Progenitor cell of endocrine pancreas (in vitro differentiated cells): ENCODE measurements around the gene RELL1. TPM values are rescaled to one million over a fixed set of nuclear protein-coding genes. Genes with fewer than 3 reads are reported as not detected.

Experiments used
- DNase-seq: peaks from one replicate; pipeline ENCODE4 v3.0.0; 2021; ENCODE audit warnings: low spot score; ENCODE audit not compliant: unreplicated experiment
- H3K27ac Mint-ChIP-seq: 2 replicates; pipeline ENCODE4 v1.8.0; 2021; ENCODE audit warnings: mild to moderate bottlenecking, moderate library complexity, mixed read lengths
- H3K27me3 Mint-ChIP-seq: 2 replicates; pipeline ENCODE4 v1.8.0; 2021; ENCODE audit warnings: mixed read lengths
- H3K36me3 Mint-ChIP-seq: 2 replicates; pipeline ENCODE4 v1.8.0; 2022; ENCODE audit warnings: mixed read lengths; ENCODE audit not compliant: insufficient read depth
- H3K4me1 Mint-ChIP-seq: 2 replicates; pipeline ENCODE4 v1.8.0; 2021; ENCODE audit warnings: low read depth, mixed read lengths
- H3K4me3 Mint-ChIP-seq: 2 replicates; pipeline ENCODE4 v1.8.0; 2021; ENCODE audit warnings: low read depth, mild to moderate bottlenecking, moderate library complexity, mixed read lengths
- H3K9me3 Mint-ChIP-seq: 2 replicates; pipeline ENCODE4 v1.8.0; 2021; ENCODE audit warnings: low read depth, mixed read lengths
- CTCF ChIP-seq: fragments of 200-600 bp; sonication (generic); IDR thresholded peaks from one replicate; pipeline ENCODE4 v1.5.0; 2021; ENCODE audit warnings: antibody characterized with exemption, mild to moderate bottlenecking; ENCODE audit not compliant: unreplicated experiment
- total RNA-seq: library from RNA; stranded (reverse); gene quantifications from 2 replicates; pipeline ENCODE4 v1.2.1, GENCODE V29; 2021

Gene RELL1
- total RNA-seq, 1 donor from 2014 or later = 33.6 TPM

GRCh38 chr4:37586194-37586593 is 100.0 kb downstream of the RELL1 start:
- peaks cover 17% of the 10 kb centered on the region for H3K4me1 Mint-ChIP-seq
- H3K27me3 Mint-ChIP-seq = no peaks in the 10 kb centered on the region
- no peak overlapping the region for H3K4me3 Mint-ChIP-seq
- no peak for DNase-seq
- no peak for TF ChIP-seq CTCF
- no peak overlapping the region for H3K27ac Mint-ChIP-seq
- no peaks in the 10 kb centered on the region for H3K9me3 Mint-ChIP-seq
- peaks cover 7% of the 10 kb centered on the region for H3K36me3 Mint-ChIP-seq

DNA sequence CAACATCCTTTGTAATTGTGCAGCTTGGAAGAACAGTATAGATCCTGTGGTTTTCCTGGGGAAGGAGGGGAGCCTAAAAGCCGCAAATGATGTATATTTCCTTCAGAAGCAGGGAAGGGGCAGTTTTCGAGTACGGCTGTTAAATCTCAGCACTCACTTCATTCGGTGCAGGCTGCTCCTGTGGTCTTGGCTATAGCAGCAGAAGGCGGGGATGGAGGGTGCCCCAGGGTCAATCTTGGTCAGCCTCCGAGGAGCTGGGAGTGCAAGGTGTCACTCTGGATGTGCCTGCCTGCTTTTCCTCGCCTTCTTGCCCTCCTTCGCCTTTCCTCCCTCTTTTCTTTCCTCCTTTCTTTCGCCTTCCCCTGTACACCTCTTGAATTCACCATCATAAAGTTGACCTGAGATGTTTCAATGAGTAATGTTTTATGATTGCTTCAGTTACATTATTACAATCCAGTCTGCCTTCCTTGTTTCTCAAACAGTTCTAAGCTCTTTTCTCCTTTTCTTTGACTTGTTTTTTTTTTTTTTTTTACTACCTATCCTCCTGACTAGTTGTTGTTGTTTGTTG is 101.6 kb downstream of the RELL1 start:
- TF ChIP-seq CTCF = no peak
- H3K4me1 Mint-ChIP-seq = peaks cover 11% of the 10 kb centered on the region
- peaks cover 8% of the 10 kb centered on the region for H3K36me3 Mint-ChIP-seq
- no peaks in the 10 kb centered on the region for H3K27me3 Mint-ChIP-seq
- DNase-seq = no peak
- H3K9me3 Mint-ChIP-seq = peaks cover 1% of the 10 kb centered on the region
- H3K4me3 Mint-ChIP-seq = no peak overlapping the region
- peak overlapping the region; percentile 47 for H3K27ac Mint-ChIP-seq

DNA sequence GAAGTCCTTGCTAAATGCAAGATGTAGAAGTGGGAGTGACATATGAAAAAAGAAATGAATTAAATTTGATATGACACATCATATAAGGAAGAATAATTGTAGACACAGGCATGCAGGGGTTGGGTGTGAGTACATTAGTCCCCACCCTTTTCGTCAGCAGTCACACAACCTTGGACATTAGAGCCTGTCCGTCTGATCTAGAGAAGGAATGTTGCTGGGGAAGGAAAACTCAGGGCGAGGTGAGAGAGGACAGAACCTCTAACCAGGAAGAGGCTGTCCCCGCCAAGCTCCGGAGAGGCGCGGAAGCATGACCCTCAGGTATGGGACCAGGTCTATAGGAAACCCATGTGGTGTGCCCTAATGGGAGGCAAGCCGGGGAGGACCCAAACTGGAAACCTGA is 102.1 kb downstream of the RELL1 start:
- peaks cover 12% of the 10 kb centered on the region for H3K36me3 Mint-ChIP-seq
- H3K4me3 Mint-ChIP-seq = no peak overlapping the region
- H3K4me1 Mint-ChIP-seq = peaks cover 11% of the 10 kb centered on the region
- no peak for DNase-seq
- H3K9me3 Mint-ChIP-seq = peaks cover 7% of the 10 kb centered on the region
- TF ChIP-seq CTCF = no peak
- no peaks in the 10 kb centered on the region for H3K27me3 Mint-ChIP-seq
- peak overlapping the region; percentile 47 for H3K27ac Mint-ChIP-seq

DNA sequence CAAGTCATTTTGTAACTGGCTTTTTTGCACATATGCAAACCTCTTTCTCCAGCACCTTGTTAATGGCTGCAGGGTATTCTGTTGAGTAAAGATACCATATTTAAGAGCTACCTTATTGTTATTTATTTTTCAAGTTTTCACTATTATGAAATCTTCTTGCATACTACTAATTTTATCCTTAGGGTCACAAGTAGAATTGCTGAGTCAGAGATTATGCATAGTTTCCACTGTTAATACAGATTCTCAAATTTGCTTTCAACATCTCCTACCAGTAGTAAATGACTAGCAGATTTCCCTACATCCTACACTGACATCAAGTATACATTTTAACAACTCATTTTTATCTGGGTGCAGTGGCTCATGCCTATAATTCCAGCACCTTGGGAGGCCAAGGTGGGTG is 112.6 kb downstream of the RELL1 start:
- no peak for TF ChIP-seq CTCF
- Mint-ChIP-seq H3K4me1 (no peaks in the 10 kb centered on the region), H3K4me3 (no peak overlapping the region), H3K27me3 (no peaks in the 10 kb centered on the region), H3K9me3 (peaks cover 31% of the 10 kb centered on the region), H3K36me3 (peaks cover 27% of the 10 kb centered on the region), H3K27ac (no peak overlapping the region)
- no peak for DNase-seq

- no peak for TF ChIP-seq CTCF
- no peaks in the 10 kb centered on the region for H3K4me1 Mint-ChIP-seq
- H3K27ac Mint-ChIP-seq = no peak overlapping the region
- H3K36me3 Mint-ChIP-seq = peaks cover 19% of the 10 kb centered on the region
- H3K4me3 Mint-ChIP-seq = no peak overlapping the region
- no peak for DNase-seq
- no peaks in the 10 kb centered on the region for H3K9me3 Mint-ChIP-seq
- H3K27me3 Mint-ChIP-seq = no peaks in the 10 kb centered on the region
Measured at GRCh38 chr4:37568489-37568888, 117.7 kb downstream of the RELL1 start.
